ENCODE results near the gene NTRK3. TPM values are rescaled to one million over a fixed set of nuclear protein-coding genes. Genes with fewer than 3 reads are reported as not detected.

NTRK3 gene
- total RNA-seq, 2 experiments from 2014 or later: 0.78 TPM; not detected in 1

GRCh38 chr15:87829332-87830050, 427.0 kb downstream of the NTRK3 start:
- Histone ChIP-seq H3K27me3 (ENCODE audit: control insufficient read depth in 1 of 2, insufficient read depth in 2 of 2, low read length in 2 of 2) (no peaks in the 10 kb centered on the region), H3K27ac (ENCODE audit: low read depth in 1 of 2, low read length in 2 of 2) (no peak overlapping the region), H3K9me3 (ENCODE audit: control insufficient read depth in 1 of 2, insufficient read depth in 1 of 2, low read length in 2 of 2) (peaks cover 0 to 4% of the 10 kb centered on the region in 2 experiments), H3K4me3 (ENCODE audit: low read length) (no peak overlapping the region), H3K36me3 (ENCODE audit: insufficient read depth, low read length) (no peaks in the 10 kb centered on the region), H3K4me1 (ENCODE audit: insufficient read depth, low read length) (no peaks in the 10 kb centered on the region)
- Mint-ChIP-seq H3K9me3 (no peaks in the 10 kb centered on the region), H3K4me3 (no peak overlapping the region), H3K36me3 (ENCODE audit: low read depth) (no peaks in the 10 kb centered on the region), H3K27ac (no peak overlapping the region), H3K4me1 (ENCODE audit: low read depth) (no peaks in the 10 kb centered on the region), H3K27me3 (peaks cover 24% of the 10 kb centered on the region)
- intact Hi-C loops (cut with DNase I, micrococcal nuclease): no loop called here
- DNase-seq (no peak), ATAC-seq (ENCODE audit: poor library complexity) (no peak)
- ChIA-PET CTCF (no interaction called here), POLR2A (no interaction called here)
- TF ChIP-seq CTCF (IDR thresholded peaks at IDR 0.05): no peak

GRCh38 chr15:87828608-87829007, 427.9 kb downstream of the NTRK3 start:
- ChIA-PET CTCF (no interaction called here), POLR2A (no interaction called here)
- no peaks in the 10 kb centered on the region for H3K36me3 Mint-ChIP-seq (ENCODE audit: low read depth)
- no peaks in the 10 kb centered on the region for H3K4me1 ChIP-seq (ENCODE audit: insufficient read depth, low read length)
- no peak for ATAC-seq (ENCODE audit: poor library complexity)
- H3K36me3 ChIP-seq (ENCODE audit: insufficient read depth, low read length): no peaks in the 10 kb centered on the region
- no peak for DNase-seq
- no peaks in the 10 kb centered on the region for H3K9me3 Mint-ChIP-seq
- no peak for TF ChIP-seq CTCF (IDR thresholded peaks at IDR 0.05)
- intact Hi-C loops (cut with DNase I, micrococcal nuclease): no loop called here
- no peak overlapping the region for H3K4me3 Mint-ChIP-seq
- no peaks in the 10 kb centered on the region for H3K27me3 ChIP-seq (ENCODE audit: control insufficient read depth in 1 of 2, insufficient read depth in 2 of 2, low read length in 2 of 2)
- H3K27me3 Mint-ChIP-seq: peaks cover 22% of the 10 kb centered on the region
- no peak overlapping the region for H3K27ac ChIP-seq (ENCODE audit: low read depth in 1 of 2, low read length in 2 of 2)
- no peaks in the 10 kb centered on the region for H3K4me1 Mint-ChIP-seq (ENCODE audit: low read depth)
- H3K9me3 ChIP-seq (ENCODE audit: control insufficient read depth in 1 of 2, insufficient read depth in 1 of 2, low read length in 2 of 2): peaks cover 0 to 4% of the 10 kb centered on the region in 2 experiments
- H3K4me3 ChIP-seq (ENCODE audit: low read length): no peak overlapping the region
- no peak overlapping the region for H3K27ac Mint-ChIP-seq

- CTCF ChIA-PET: no interaction called here
- POLR2A ChIA-PET: no interaction called here
- H3K9me3 ChIP-seq (ENCODE audit: control insufficient read depth in 1 of 2, insufficient read depth in 1 of 2, low read length in 2 of 2): peaks cover 0 to 4% of the 10 kb centered on the region in 2 experiments
- TF ChIP-seq CTCF (IDR thresholded peaks at IDR 0.05): no peak
- no peaks in the 10 kb centered on the region for H3K27me3 ChIP-seq (ENCODE audit: control insufficient read depth in 1 of 2, insufficient read depth in 2 of 2, low read length in 2 of 2)
- DNase-seq (no peak), ATAC-seq (ENCODE audit: poor library complexity) (no peak)
- Mint-ChIP-seq H3K27ac (no peak overlapping the region), H3K27me3 (peaks cover 15% of the 10 kb centered on the region), H3K36me3 (ENCODE audit: low read depth) (no peaks in the 10 kb centered on the region), H3K9me3 (no peaks in the 10 kb centered on the region), H3K4me1 (ENCODE audit: low read depth) (no peaks in the 10 kb centered on the region), H3K4me3 (no peak overlapping the region)
- H3K4me1 ChIP-seq (ENCODE audit: insufficient read depth, low read length): no peaks in the 10 kb centered on the region
- H3K27ac ChIP-seq (ENCODE audit: low read depth in 1 of 2, low read length in 2 of 2): no peak overlapping the region
- H3K36me3 ChIP-seq (ENCODE audit: insufficient read depth, low read length): no peaks in the 10 kb centered on the region
- no peak overlapping the region for H3K4me3 ChIP-seq (ENCODE audit: low read length)
- intact Hi-C loops (cut with DNase I, micrococcal nuclease): no loop called here
Observed at GRCh38 chr15:87827131-87827530, 429.4 kb downstream of the NTRK3 start.

Data from CD4-positive, alpha-beta T cell (primary cell).